ENCODE data around the gene CPNE9.

The CPNE9 gene

DNA sequence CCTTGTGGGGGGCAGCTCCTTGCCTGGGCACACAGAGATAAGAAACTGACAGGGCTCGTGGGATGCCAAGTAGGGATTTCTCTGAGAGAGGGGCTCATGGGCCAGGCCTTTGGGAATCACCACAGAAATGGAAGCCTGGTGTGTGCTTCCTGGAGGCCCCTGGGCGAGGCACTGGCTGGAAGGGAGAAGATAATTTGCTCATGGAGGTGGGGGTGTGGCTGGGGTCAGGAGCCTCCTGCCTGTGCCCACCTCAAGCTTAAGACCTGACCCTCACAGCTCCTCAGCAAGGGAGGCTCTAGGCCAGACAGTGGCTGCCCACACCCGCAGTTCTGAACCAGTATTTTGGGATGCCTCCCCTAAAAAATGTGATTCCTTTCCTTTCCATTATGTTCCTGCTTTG is 16.9 kb upstream of the CPNE9 start:
- no CpG with 5 or more reads among the region's 3 CpGs for WGBS (ENCODE audit: insufficient coverage, insufficient read length)
- Histone ChIP-seq H3K4me3 (ENCODE audit: low read length) (no peak overlapping the region), H3K9me3 (ENCODE audit: control insufficient read depth, insufficient read depth, low read length) (no peaks in the 10 kb centered on the region), H3K36me3 (ENCODE audit: control insufficient read depth, insufficient read depth, low read length) (peaks cover 48% of the 10 kb centered on the region), H3K27ac (ENCODE audit: low read length) (no peak overlapping the region), H3K27me3 (ENCODE audit: control insufficient read depth, insufficient read depth, low read length) (no peaks in the 10 kb centered on the region), H3K4me1 (ENCODE audit: control insufficient read depth, insufficient read depth, low read length) (no peaks in the 10 kb centered on the region; the same call in 1 of the 2 replicates)
- no peak for DNase-seq (ENCODE audit: low read depth, low spot score)

DNA sequence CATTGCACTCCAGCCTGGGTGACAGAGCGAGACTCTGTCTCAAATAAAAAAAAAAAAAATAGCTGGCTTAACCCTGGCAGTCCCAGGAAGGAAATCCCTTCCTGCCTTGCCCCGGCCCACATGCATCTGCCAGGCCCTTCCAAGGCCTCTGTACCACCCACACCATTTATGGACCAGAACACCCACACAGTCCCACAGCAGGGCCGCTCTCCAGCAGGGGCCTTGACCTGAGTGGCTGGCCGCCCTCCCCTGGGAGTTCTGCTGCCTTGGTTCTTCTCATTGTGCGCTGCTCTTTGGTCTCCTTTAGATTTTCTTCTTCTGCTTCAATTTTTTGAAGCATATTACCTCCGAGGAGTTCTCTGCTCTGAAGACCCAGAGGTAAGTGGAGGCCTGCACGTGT is 16.1 kb upstream of the CPNE9 start:
- peaks cover 48% of the 10 kb centered on the region for H3K36me3 ChIP-seq (ENCODE audit: control insufficient read depth, insufficient read depth, low read length)
- no peaks in the 10 kb centered on the region for H3K27me3 ChIP-seq (ENCODE audit: control insufficient read depth, insufficient read depth, low read length)
- H3K9me3 ChIP-seq (ENCODE audit: control insufficient read depth, insufficient read depth, low read length), result no peaks in the 10 kb centered on the region
- H3K27ac ChIP-seq (ENCODE audit: low read length), result no peak overlapping the region
- no peak overlapping the region for H3K4me3 ChIP-seq (ENCODE audit: low read length)
- no peak for DNase-seq (ENCODE audit: low read depth, low spot score)
- no peaks in the 10 kb centered on the region; the same call in 1 of the 2 replicates for H3K4me1 ChIP-seq (ENCODE audit: control insufficient read depth, insufficient read depth, low read length)
- WGBS (ENCODE audit: insufficient coverage, insufficient read length), result no CpG with 5 or more reads among the region's 7 CpGs

DNA sequence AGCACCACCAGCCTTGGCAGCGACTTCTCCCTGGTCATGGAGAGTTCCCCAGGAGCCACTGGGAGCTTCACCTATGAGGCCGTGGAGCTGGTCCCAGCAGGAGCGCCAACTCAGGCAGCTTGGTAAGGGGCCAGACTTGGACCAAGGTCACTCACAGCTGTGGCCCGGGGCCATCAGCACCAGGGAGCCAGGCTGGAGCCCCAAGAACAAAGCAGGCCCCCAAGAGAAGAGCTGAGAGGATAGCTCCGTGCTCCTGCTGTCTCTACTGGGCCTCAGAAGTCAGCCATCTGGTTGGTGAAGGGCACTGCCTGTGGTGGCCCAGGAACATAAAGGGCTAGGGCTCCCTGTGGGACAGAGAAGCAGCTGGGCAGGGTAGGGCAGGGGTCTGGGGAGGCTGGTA is 14.7 kb upstream of the CPNE9 start:
- Histone ChIP-seq H3K27me3 (ENCODE audit: control insufficient read depth, insufficient read depth, low read length) (no peaks in the 10 kb centered on the region), H3K9me3 (ENCODE audit: control insufficient read depth, insufficient read depth, low read length) (no peaks in the 10 kb centered on the region), H3K4me3 (ENCODE audit: low read length) (no peak overlapping the region), H3K36me3 (ENCODE audit: control insufficient read depth, insufficient read depth, low read length) (peaks cover 45% of the 10 kb centered on the region), H3K4me1 (ENCODE audit: control insufficient read depth, insufficient read depth, low read length) (no peaks in the 10 kb centered on the region; the same call in 1 of the 2 replicates), H3K27ac (ENCODE audit: low read length) (no peak overlapping the region)
- WGBS (ENCODE audit: insufficient coverage, insufficient read length), result no CpG with 5 or more reads among the region's 5 CpGs
- DNase-seq (ENCODE audit: low read depth, low spot score), result no peak

DNA sequence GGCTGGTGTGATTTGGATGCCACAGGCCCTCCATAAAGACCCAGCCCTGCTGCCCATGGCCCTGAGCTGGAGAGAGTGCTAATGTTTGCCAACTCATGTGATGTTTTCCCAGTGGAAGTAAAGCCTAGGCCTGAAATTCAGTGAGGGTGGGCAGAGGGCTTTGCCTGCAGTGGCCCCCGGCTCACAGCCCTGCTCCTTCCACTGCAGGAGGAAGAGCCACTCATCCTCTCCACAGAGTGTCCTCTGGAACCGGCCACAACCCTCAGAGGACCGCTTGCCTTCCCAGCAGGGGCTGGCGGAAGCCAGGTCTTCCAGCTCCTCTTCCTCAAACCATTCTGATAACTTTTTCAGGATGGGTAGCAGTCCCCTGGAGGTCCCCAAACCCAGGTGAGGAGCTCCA is 13.9 kb upstream of the CPNE9 start:
- no peak for DNase-seq (ENCODE audit: low read depth, low spot score)
- no peaks in the 10 kb centered on the region for H3K9me3 ChIP-seq (ENCODE audit: control insufficient read depth, insufficient read depth, low read length)
- H3K4me3 ChIP-seq (ENCODE audit: low read length), result no peak overlapping the region
- WGBS (ENCODE audit: insufficient coverage, insufficient read length), result no CpG with 5 or more reads among the region's 4 CpGs
- H3K4me1 ChIP-seq (ENCODE audit: control insufficient read depth, insufficient read depth, low read length), result no peaks in the 10 kb centered on the region; the same call in 1 of the 2 replicates
- no peaks in the 10 kb centered on the region for H3K27me3 ChIP-seq (ENCODE audit: control insufficient read depth, insufficient read depth, low read length)
- H3K27ac ChIP-seq (ENCODE audit: low read length), result no peak overlapping the region
- H3K36me3 ChIP-seq (ENCODE audit: control insufficient read depth, insufficient read depth, low read length), result peaks cover 37% of the 10 kb centered on the region

DNA sequence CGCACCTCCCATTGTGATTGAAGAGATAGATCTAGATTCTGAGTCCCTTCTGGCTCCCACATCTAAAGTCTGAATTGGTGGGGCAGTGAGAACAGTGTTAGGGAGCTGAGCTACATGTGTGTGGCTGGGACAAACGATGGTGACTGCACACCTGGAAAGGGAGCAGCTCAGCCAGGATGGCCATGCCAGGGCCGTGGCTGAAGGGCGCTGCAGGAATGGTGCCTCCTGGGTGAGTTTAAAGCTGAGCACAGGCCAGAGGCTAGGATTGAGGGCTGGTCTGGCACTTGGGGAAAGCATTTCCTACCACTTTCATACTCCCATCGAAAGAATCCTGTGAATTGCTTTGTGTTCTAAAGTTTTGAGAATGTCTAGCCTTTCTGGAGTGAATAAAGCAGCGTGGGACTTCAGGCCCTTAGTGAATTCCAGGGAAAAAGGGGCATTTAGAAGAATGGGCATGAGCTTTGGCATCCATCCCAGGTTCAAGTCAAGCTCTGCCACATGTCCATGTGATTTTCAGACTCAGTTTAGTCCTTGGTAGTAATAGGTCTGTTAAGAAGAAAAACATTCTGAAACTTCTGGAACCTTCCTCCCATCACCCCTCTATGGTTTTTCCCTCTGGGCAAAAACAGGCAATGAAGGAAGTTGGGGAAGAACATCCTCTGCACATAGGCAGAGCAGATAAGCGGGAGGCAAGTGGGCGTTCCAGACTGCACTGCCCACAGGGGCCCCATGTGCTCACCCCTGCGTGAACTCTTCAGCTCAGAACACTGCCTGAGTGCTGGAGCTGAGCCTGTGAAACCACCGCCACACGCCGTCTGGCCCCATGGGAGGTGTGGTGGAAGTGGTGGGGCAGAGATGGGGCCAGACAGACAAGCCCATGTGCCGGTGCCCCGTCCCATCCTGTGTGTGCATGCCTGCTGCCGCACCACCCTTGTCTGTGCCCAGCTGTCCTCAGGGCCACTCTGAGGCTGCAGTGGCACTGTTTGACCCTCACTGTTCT is 12.9 kb upstream of the CPNE9 start:
- Histone ChIP-seq H3K36me3 (ENCODE audit: control insufficient read depth, insufficient read depth, low read length) (peaks cover 30% of the 10 kb centered on the region), H3K9me3 (ENCODE audit: control insufficient read depth, insufficient read depth, low read length) (no peaks in the 10 kb centered on the region), H3K4me1 (ENCODE audit: control insufficient read depth, insufficient read depth, low read length) (no peaks in the 10 kb centered on the region; the same call in 1 of the 2 replicates), H3K4me3 (ENCODE audit: low read length) (no peak overlapping the region), H3K27me3 (ENCODE audit: control insufficient read depth, insufficient read depth, low read length) (no peaks in the 10 kb centered on the region), H3K27ac (ENCODE audit: low read length) (no peak overlapping the region)
- WGBS (ENCODE audit: insufficient coverage, insufficient read length), result no CpG with 5 or more reads among the region's 15 CpGs
- no peak for DNase-seq (ENCODE audit: low read depth, low spot score)

DNA sequence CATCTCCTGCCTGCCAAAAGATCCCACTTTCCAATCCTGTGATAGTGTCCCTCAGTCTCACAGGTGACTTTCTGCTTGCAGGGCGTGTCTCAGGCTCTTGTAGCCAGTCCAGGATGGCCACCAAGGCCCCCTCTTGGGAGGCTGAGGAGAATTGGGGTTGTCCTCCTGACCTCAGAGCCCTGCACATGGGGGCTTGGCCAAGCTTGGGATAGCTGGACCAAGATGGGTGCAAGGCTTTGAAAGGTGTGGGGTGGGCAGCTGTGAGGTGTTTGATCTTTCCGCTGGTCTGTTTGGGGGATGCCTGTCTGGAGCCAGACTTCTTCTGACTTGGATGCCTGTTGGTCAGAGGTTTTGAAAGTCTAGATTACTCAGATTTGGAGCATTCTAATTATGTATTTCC is 12.0 kb upstream of the CPNE9 start:
- Histone ChIP-seq H3K27ac (ENCODE audit: low read length) (no peak overlapping the region), H3K4me3 (ENCODE audit: low read length) (no peak overlapping the region), H3K4me1 (ENCODE audit: control insufficient read depth, insufficient read depth, low read length) (no peaks in the 10 kb centered on the region; the same call in 1 of the 2 replicates), H3K36me3 (ENCODE audit: control insufficient read depth, insufficient read depth, low read length) (peaks cover 24% of the 10 kb centered on the region), H3K27me3 (ENCODE audit: control insufficient read depth, insufficient read depth, low read length) (no peaks in the 10 kb centered on the region), H3K9me3 (ENCODE audit: control insufficient read depth, insufficient read depth, low read length) (no peaks in the 10 kb centered on the region)
- DNase-seq (ENCODE audit: low read depth, low spot score), result no peak
- no CpG with 5 or more reads among the region's 2 CpGs for WGBS (ENCODE audit: insufficient coverage, insufficient read length)

DNA sequence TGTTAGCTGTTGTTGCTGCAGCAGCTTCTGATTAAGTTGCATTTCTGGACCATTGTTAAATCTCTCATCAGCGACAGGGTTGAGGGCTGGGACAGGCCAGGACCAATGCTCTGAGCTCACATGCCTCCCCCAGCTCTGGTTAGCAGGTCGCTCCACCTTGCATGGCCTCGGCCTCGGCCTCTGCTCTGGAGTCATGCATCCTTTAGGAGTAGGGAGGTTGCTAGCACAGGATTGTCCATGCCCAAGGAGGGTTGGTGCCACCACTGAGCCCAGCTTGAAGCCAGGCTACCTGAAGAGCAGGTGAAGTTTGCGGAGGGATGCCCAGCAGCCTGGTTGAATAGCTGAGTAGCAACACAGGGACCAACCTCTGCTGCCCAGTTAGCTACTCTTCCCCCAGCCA is 11.2 kb upstream of the CPNE9 start:
- Histone ChIP-seq H3K4me1 (ENCODE audit: control insufficient read depth, insufficient read depth, low read length) (no peaks in the 10 kb centered on the region; the same call in 1 of the 2 replicates), H3K36me3 (ENCODE audit: control insufficient read depth, insufficient read depth, low read length) (peaks cover 24% of the 10 kb centered on the region), H3K27ac (ENCODE audit: low read length) (no peak overlapping the region), H3K9me3 (ENCODE audit: control insufficient read depth, insufficient read depth, low read length) (no peaks in the 10 kb centered on the region), H3K27me3 (ENCODE audit: control insufficient read depth, insufficient read depth, low read length) (no peaks in the 10 kb centered on the region), H3K4me3 (ENCODE audit: low read length) (no peak overlapping the region)
- DNase-seq (ENCODE audit: low read depth, low spot score), result no peak
- no CpG with 5 or more reads among the region's 5 CpGs for WGBS (ENCODE audit: insufficient coverage, insufficient read length)

DNA sequence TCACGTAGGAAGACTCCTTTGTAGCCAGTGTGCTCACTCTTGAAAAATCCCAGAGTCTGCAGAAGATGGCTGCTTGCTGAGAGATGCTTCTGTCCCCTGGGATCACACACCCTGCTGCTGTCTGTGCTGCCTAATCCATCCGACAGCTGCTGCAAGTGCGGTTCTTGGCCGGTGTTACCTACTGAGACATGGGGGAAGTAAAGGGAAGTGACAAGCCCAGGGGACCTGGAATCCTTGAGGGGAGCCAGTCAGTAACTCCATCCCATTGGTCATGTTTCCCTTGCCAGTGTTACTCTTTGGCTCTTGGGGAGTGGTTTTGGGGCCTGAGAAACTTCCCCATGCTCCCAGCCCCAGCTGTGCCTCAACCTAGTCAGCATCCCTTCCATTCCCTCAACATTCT is 8.3 kb upstream of the CPNE9 start:
- WGBS (ENCODE audit: insufficient coverage, insufficient read length), result no CpG with 5 or more reads among the region's 4 CpGs
- Histone ChIP-seq H3K4me3 (ENCODE audit: low read length) (no peak overlapping the region), H3K9me3 (ENCODE audit: control insufficient read depth, insufficient read depth, low read length) (no peaks in the 10 kb centered on the region), H3K27ac (ENCODE audit: low read length) (no peak overlapping the region), H3K36me3 (ENCODE audit: control insufficient read depth, insufficient read depth, low read length) (peaks cover 13% of the 10 kb centered on the region), H3K27me3 (ENCODE audit: control insufficient read depth, insufficient read depth, low read length) (no peaks in the 10 kb centered on the region), H3K4me1 (ENCODE audit: control insufficient read depth, insufficient read depth, low read length) (no peaks in the 10 kb centered on the region; the same call in 1 of the 2 replicates)
- DNase-seq (ENCODE audit: low read depth, low spot score), result no peak

DNA sequence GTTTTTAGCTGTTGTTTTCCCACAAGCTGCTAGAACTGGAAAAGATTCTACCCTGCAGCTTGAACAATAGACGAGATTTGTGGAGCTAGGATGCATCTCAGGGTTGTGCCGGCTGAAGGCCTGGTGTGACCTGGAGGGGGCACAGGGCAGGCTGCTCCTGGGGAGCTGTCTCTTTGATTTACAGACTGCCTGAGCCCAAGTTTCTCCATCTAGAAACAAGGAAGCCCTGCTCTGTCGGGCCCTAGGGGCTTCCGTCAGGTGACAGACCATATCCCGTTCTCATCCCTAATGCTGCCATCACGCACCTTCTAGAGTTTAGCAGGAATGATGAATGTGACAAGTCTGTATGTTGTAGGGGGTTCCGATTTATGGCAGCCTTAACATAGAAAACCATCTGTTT is 7.9 kb upstream of the CPNE9 start:
- no peak for DNase-seq (ENCODE audit: low read depth, low spot score)
- H3K4me3 ChIP-seq (ENCODE audit: low read length), result no peak overlapping the region
- H3K9me3 ChIP-seq (ENCODE audit: control insufficient read depth, insufficient read depth, low read length), result no peaks in the 10 kb centered on the region
- H3K36me3 ChIP-seq (ENCODE audit: control insufficient read depth, insufficient read depth, low read length), result peaks cover 13% of the 10 kb centered on the region
- H3K4me1 ChIP-seq (ENCODE audit: control insufficient read depth, insufficient read depth, low read length), result no peaks in the 10 kb centered on the region; the same call in 1 of the 2 replicates
- no CpG with 5 or more reads among the region's 7 CpGs for WGBS (ENCODE audit: insufficient coverage, insufficient read length)
- H3K27me3 ChIP-seq (ENCODE audit: control insufficient read depth, insufficient read depth, low read length), result no peaks in the 10 kb centered on the region
- no peak overlapping the region for H3K27ac ChIP-seq (ENCODE audit: low read length)

DNA sequence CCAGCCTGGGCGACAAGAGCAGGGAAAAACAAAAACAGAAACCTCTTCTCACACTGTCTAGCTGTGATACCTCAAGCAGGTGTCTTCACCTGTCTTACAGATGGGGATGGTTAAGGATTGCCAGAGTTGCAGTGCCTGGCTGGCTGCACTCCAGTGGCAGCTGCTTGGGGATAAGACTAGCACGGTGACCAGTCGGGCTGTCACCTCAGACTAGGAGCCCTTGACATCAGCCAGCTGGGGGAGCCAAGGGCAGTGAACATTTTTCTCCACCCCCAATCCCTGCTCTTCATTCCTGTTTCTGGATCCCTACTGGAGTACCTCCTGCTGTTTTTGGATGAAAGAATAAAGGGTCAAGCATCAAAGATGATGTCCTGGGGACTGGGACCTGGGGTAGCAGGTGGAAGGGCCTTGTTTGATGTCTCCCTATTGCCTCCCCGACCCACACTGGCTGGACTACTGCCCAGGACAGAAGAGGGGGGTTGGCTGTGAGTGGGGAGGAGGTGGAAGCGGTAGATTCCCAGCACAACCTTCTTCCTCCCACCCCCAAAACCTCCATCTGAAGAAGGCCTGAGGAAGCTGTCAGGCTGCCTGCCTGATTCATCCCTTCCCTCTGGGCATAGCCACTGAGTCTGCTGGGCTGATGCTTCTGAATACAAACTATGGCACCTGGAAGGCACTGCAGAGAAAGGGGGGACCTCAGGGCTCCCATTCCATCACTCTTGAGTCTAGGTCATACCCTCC is 7.0 kb upstream of the CPNE9 start:
- H3K9me3 ChIP-seq (ENCODE audit: control insufficient read depth, insufficient read depth, low read length), result no peaks in the 10 kb centered on the region
- peaks cover 8% of the 10 kb centered on the region for H3K36me3 ChIP-seq (ENCODE audit: control insufficient read depth, insufficient read depth, low read length)
- H3K4me3 ChIP-seq (ENCODE audit: low read length), result no peak overlapping the region
- WGBS (ENCODE audit: insufficient coverage, insufficient read length), result no CpG with 5 or more reads among the region's 5 CpGs
- H3K27me3 ChIP-seq (ENCODE audit: control insufficient read depth, insufficient read depth, low read length), result no peaks in the 10 kb centered on the region
- no peak for DNase-seq (ENCODE audit: low read depth, low spot score)
- no peak overlapping the region for H3K27ac ChIP-seq (ENCODE audit: low read length)
- no peaks in the 10 kb centered on the region for H3K4me1 ChIP-seq (ENCODE audit: control insufficient read depth, insufficient read depth, low read length)
